GM19193 (cell line): Measurements from ENCODE around the gene ACOT12.

Experiments
- POLR2A ChIP-seq: IDR thresholded peaks from 4 replicates; pipeline ENCODE4 v1.6.1; 2011; ENCODE audit not compliant: insufficient read depth, insufficient read length; ENCODE audit errors: extremely low read depth

ACOT12 gene

GRCh38 chr5:81361600-81361999, 32.3 kb downstream of the ACOT12 start:
- no peak for TF ChIP-seq POLR2A

DNA sequence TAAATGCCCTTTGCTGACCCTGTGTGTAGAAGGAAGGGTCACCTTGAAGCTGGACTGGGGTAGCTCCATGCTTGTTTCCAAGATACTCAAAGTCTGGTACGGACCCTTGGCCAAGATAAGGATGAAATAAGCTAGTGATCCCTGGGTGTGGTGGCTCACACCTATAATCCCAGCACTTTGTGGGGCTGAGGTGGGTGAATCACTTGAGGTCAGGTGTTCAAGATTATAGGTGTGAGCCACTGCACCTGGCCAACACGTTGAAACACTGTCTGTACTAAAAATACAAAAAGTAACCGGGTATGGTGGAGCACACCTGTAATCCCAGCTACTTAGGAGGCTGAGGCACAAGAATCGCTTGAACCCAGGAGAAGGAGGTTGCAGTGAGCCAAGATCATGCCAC, 33.3 kb downstream of the ACOT12 start:
- TF ChIP-seq POLR2A, result no peak

DNA sequence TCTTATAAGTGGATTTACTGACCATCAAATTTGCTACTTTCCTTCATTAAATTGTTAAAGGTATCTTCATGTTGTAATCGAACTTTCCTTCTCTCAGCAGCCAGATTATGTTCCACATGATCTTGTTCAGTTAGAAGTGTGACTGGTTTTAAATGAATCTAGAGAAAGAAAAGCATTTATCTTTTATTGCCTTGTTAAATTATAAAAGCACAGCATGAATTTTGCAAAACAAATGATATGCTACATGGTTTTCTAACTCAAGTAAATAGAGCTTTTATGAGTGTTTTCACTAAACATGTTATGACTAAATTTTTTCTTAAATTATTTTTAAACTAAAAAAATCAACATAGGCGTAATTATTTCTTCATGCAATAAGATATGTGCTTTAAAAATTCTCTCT, 34.1 kb downstream of the ACOT12 start:
- TF ChIP-seq POLR2A, result no peak

GRCh38 chr5:81359108-81359507, 34.8 kb downstream of the ACOT12 start:
- TF ChIP-seq POLR2A, result no peak

GRCh38 chr5:81355291-81356251, 38.4 kb downstream of the ACOT12 start:
- TF ChIP-seq POLR2A, result no peak

GRCh38 chr5:81354093-81354492, 39.8 kb downstream of the ACOT12 start:
- TF ChIP-seq POLR2A, result no peak

DNA sequence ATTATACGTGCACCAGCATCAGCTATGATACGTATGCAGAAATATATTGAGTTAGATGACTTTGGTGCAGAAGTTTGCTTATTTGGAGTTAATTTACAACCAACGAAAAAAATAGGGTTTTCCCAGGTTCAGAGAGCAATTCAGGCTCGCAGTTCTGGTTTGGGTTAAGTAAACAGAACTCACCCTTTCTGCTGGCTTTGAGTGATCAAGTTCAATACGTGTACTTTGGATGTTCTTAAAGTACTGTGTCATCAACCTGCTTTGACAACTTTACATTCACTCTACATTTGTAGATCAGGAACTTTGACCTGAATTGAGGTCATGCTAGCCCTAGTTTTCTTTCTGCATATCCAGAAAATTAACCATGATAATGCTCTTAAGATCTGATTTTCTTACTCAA, 40.7 kb downstream of the ACOT12 start:
- no peak for TF ChIP-seq POLR2A

GRCh38 chr5:81350507-81350906, 43.4 kb downstream of the ACOT12 start:
- TF ChIP-seq POLR2A, result no peak

GRCh38 chr5:81349161-81349560, 44.8 kb downstream of the ACOT12 start:
- TF ChIP-seq POLR2A, result no peak

DNA sequence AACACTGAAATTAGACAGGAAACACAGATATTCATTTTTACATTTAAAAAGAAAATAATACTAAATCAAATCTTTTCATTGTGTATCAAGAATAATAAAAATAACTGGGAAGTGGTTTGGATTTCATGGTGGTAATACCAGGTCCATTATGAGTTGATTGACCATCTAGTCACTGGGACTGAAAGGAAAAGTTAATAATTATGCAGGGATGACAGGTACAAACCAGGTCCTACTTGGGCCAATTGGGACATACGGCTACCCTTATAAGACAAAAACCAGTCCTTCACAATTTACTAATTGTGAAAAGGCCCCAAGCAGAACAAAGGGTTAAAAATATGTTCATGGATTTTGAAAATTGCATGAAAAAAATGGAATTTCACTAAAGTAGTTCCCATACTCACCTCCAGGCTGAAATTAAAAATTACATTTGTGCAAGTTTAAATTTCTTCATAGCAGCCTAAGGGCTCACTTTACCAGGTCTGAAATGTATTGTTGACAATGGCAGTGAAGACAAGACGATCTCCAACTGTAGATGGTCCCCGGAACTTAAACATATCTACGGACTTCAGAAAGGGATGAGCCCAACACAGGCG, 48.4 kb downstream of the ACOT12 start:
- no peak for TF ChIP-seq POLR2A

- TF ChIP-seq POLR2A, result no peak
These were observed 49.2 kb downstream of the ACOT12 start for GRCh38 chr5:81344736-81345135.

- no peak for TF ChIP-seq POLR2A
These were observed 56.1 kb downstream of the ACOT12 start for GRCh38 chr5:81337803-81338202.

- TF ChIP-seq POLR2A, result no peak
These were observed 57.4 kb downstream of the ACOT12 start for GRCh38 chr5:81336556-81336955.

GRCh38 chr5:81335946-81336345, 58.0 kb downstream of the ACOT12 start:
- no peak for TF ChIP-seq POLR2A

GRCh38 chr5:81334304-81335061, 59.5 kb downstream of the ACOT12 start:
- TF ChIP-seq POLR2A, result no peak

GRCh38 chr5:81326554-81326953, 67.4 kb downstream of the ACOT12 start:
- no peak for TF ChIP-seq POLR2A

DNA sequence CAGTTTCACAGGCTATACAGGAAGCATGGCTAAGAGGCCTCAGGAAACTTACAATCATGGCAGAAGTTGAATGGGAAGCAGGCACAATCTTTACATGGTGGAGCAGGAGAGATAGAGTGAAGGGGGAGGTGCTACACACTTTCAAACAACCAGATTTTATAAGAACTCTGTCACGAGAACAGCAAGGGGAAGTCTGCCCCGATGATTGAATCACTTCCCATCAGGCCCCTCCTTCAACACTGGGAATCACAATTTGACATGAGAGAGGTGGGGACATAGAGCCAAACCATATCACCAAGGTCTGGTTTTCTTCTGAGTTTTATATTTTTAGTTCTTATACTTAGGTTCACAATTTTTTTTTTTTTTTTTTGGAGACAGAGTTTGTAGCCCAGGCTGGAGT, 76.4 kb downstream of the ACOT12 start:
- no peak for TF ChIP-seq POLR2A
